Nephron progenitor cell (in vitro differentiated cells): Measurements from ENCODE around the gene RNH1.

ENCODE experiments used
- DNase-seq: peaks from one replicate; pipeline ENCODE4 v3.0.0; 2021
- H3K27ac Mint-ChIP-seq: 2 replicates; pipeline ENCODE4 v1.8.0; 2021; ENCODE audit warnings: mild to moderate bottlenecking, moderate library complexity, mixed read lengths
- H3K27me3 Mint-ChIP-seq: 2 replicates; pipeline ENCODE4 v1.8.0; 2021; ENCODE audit warnings: mild to moderate bottlenecking, low read depth, mixed read lengths; ENCODE audit not compliant: poor library complexity
- H3K36me3 Mint-ChIP-seq: 2 replicates; pipeline ENCODE4 v1.8.0; 2021; ENCODE audit warnings: low read depth, mixed read lengths
- H3K4me1 Mint-ChIP-seq: 2 replicates; pipeline ENCODE4 v1.8.0; 2021; ENCODE audit warnings: mixed read lengths
- H3K4me3 Mint-ChIP-seq: 2 replicates; pipeline ENCODE4 v1.8.0; 2021; ENCODE audit warnings: mild to moderate bottlenecking, moderate library complexity, mixed read lengths
- H3K9me3 Mint-ChIP-seq: 2 replicates; pipeline ENCODE4 v1.8.0; 2021; ENCODE audit warnings: mild to moderate bottlenecking, moderate library complexity, mixed read lengths
- TF ChIP-seq, protein P1 (sequence below): fragments of 200-600 bp; sonication (generic); IDR thresholded peaks from 2 replicates; pipeline ENCODE4 v1.5.0; 2021; ENCODE audit warnings: antibody characterized with exemption

The RNH1 gene

GRCh38 chr11:553083-553987 lies 46.3 kb upstream of the RNH1 start:
- H3K36me3 Mint-ChIP-seq = no peaks in the 10 kb centered on the region
- no peak overlapping the region for H3K4me3 Mint-ChIP-seq
- no peak overlapping the region for H3K27ac Mint-ChIP-seq
- H3K9me3 Mint-ChIP-seq = no peaks in the 10 kb centered on the region
- TF ChIP-seq, protein P1, sequence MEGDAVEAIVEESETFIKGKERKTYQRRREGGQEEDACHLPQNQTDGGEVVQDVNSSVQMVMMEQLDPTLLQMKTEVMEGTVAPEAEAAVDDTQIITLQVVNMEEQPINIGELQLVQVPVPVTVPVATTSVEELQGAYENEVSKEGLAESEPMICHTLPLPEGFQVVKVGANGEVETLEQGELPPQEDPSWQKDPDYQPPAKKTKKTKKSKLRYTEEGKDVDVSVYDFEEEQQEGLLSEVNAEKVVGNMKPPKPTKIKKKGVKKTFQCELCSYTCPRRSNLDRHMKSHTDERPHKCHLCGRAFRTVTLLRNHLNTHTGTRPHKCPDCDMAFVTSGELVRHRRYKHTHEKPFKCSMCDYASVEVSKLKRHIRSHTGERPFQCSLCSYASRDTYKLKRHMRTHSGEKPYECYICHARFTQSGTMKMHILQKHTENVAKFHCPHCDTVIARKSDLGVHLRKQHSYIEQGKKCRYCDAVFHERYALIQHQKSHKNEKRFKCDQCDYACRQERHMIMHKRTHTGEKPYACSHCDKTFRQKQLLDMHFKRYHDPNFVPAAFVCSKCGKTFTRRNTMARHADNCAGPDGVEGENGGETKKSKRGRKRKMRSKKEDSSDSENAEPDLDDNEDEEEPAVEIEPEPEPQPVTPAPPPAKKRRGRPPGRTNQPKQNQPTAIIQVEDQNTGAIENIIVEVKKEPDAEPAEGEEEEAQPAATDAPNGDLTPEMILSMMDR = no peak
- peaks cover 12% of the 10 kb centered on the region for H3K4me1 Mint-ChIP-seq
- peaks cover 32% of the 10 kb centered on the region for H3K27me3 Mint-ChIP-seq
- DNase-seq = peak; percentile 43

GRCh38 chr11:551596-551995 lies 44.6 kb upstream of the RNH1 start:
- no peaks in the 10 kb centered on the region for H3K9me3 Mint-ChIP-seq
- no peak for DNase-seq
- H3K4me1 Mint-ChIP-seq = peaks cover 7% of the 10 kb centered on the region
- no peak overlapping the region for H3K4me3 Mint-ChIP-seq
- H3K27me3 Mint-ChIP-seq = peaks cover 17% of the 10 kb centered on the region
- TF ChIP-seq, protein P1 = no peak
- no peak overlapping the region for H3K27ac Mint-ChIP-seq
- H3K36me3 Mint-ChIP-seq = no peaks in the 10 kb centered on the region

- DNase-seq = no peak
- Mint-ChIP-seq H3K9me3 (no peaks in the 10 kb centered on the region), H3K27ac (no peak overlapping the region), H3K4me3 (no peak overlapping the region), H3K4me1 (peaks cover 7% of the 10 kb centered on the region), H3K27me3 (peaks cover 13% of the 10 kb centered on the region), H3K36me3 (no peaks in the 10 kb centered on the region)
- TF ChIP-seq, protein P1 = no peak
Measured at GRCh38 chr11:551131-551530, 44.1 kb upstream of the RNH1 start.

- Mint-ChIP-seq H3K4me3 (no peak overlapping the region), H3K27me3 (peaks cover 9% of the 10 kb centered on the region), H3K36me3 (no peaks in the 10 kb centered on the region), H3K27ac (no peak overlapping the region), H3K9me3 (no peaks in the 10 kb centered on the region), H3K4me1 (peaks cover 7% of the 10 kb centered on the region)
- TF ChIP-seq, protein P1 = no peak
- DNase-seq = no peak
Measured at GRCh38 chr11:550746-551085, 43.7 kb upstream of the RNH1 start.

DNA sequence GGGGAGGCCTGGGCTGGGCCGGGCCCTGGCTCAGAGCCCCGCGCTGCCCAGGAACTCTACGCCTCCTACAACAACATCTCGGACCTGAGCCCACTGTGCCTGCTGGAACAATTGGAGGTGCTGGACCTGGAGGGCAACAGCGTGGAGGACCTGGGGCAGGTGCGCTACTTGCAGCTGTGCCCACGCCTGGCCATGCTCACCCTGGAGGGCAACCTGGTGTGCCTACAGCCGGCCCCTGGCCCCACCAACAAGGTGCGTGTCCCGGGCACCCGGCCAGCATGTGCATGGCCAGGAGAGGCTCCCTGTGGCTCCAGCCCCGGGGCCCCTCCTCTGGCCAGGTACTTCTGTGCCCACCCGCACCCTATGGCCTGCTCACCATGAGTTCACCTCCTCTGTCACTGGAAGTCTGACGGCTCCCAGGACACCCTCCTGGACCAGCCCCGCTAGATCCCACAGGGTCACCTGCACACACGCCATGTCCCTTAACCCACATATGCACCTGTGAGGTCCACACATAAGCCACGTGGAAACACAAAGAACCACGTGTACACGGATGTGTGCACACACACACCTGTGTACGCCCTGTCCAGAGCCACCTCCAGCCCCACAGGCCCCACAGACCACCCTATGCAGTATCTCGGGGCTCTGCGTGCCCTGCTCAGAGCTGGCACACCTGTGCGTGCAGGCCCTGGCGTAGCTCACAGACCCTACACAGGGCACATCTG lies 43.1 kb upstream of the RNH1 start:
- H3K27ac Mint-ChIP-seq = no peak overlapping the region
- no peaks in the 10 kb centered on the region for H3K36me3 Mint-ChIP-seq
- no peaks in the 10 kb centered on the region for H3K9me3 Mint-ChIP-seq
- peaks cover 7% of the 10 kb centered on the region for H3K4me1 Mint-ChIP-seq
- no peak for DNase-seq
- peaks cover 10% of the 10 kb centered on the region for H3K27me3 Mint-ChIP-seq
- no peak overlapping the region for H3K4me3 Mint-ChIP-seq
- TF ChIP-seq, protein P1 = no peak
